ENCODE results near the gene PKD1.

- TF ChIP-seq CTCF (IDR thresholded peaks at IDR 0.05) (no peak), POLR2AphosphoS5 (IDR thresholded peaks at IDR 0.05) (no peak)
Measured at GRCh38 chr16:2063861-2064260, 71.8 kb downstream of the PKD1 start.

Measured in sigmoid colon (tissue), 4 donors.